A172 (cell line): ENCODE data around the gene B4GALT1. TPM values are rescaled to one million over a fixed set of nuclear protein-coding genes. Genes with fewer than 3 reads are reported as not detected.
"Not testable (repeated sequence)": the region's sequence is repeated elsewhere in the genome, so short reads cannot be mapped to it uniquely, and the experiment has no call there.

Source experiments
- DNase-seq: peaks from one replicate; pipeline ENCODE4 v3.0.0-alpha.2; 2015; ENCODE audit warnings: low spot score
- total RNA-seq: library from RNA; depleted of rRNA; stranded (reverse); fragments of >200 nt; shearing (Covaris generic); gene quantifications from 2 replicates; pipeline ENCODE4 v1.2.3, GENCODE V29; 2014

Gene B4GALT1
- total RNA-seq, 1 experiment from 2014 or later: 19.8 TPM

DNA sequence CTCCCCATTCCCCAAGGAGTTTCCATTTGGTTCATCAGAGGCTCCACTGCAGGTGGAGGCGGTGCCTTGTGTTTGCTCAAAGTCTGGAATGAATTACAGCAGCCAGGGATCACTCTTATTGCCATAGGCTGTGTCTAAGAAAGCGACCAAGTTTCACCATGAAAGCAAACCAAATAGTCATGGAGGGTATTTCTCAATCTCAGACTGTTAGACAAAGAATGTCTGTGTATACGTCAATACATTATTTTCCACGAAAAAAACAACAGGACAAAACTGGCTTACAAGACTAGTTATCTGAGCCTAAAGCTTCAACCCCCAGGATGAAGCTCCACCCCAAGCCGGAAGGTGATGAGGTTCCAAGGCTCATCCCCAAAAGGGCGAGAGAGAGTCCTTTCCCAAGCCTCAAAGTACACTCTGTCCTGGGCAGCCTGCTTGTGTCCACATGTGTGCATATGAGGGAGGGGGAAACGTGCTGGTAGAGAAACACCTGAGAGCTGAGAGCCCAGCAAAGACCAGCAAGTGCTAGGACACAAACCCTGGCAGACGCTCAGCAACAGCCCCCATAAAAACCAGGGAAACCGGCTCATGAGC lies 4.3 kb downstream of the B4GALT1 start:
- no peak for DNase-seq

DNA sequence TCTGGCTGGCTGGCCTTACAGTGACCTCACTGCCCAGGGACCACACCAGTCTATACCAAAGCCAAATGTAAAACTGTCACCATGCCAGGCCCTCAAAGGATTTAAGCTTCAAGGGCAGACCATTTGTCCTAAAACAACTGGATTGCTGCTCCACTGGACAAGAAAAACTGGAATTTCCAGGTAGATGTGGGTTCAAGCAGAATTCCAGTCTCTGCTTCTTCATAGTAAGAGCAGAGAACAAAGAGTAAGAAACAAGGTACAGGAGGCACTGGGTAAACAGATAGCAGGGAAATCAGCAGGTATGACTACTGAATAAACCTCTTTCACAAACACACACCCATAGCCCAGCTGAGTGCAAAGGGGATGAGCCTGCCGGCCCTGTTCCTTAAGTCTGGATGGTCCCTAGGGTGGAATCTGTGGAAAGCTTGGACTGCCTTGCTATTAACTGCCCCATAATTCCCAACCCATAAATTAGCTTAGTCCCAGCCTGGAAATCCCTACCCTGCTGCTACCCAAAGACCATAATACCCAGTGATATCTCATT lies 5.5 kb downstream of the B4GALT1 start:
- no peak for DNase-seq

DNA sequence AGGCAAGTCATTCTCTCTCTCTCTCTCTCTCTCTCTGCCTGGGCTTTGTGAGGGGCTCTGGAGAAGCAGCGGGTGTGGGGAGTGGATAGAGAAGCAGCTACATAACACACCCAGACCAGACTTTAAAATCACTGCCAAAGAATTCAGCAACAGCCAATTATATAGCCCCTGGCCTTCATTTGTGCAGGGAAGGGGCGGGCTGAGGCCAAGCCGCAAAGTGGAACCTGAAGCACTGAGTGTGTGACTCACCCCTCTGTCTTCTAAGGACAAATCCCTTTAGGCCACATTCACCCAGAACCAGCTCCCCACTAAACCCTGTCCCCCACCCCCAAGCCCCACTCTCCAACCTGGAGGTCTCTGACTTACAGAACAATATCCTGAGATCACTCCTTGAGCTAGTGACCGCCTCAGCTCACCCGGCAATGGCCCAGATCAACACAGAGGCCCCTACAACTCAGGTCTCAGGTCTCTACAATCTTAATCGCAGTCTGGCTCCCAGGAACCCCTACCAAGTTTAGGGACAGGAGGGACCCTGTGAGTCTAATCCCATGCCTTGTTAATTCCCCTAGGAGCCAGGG lies 6.0 kb downstream of the B4GALT1 start:
- DNase-seq: peak; percentile 96

DNA sequence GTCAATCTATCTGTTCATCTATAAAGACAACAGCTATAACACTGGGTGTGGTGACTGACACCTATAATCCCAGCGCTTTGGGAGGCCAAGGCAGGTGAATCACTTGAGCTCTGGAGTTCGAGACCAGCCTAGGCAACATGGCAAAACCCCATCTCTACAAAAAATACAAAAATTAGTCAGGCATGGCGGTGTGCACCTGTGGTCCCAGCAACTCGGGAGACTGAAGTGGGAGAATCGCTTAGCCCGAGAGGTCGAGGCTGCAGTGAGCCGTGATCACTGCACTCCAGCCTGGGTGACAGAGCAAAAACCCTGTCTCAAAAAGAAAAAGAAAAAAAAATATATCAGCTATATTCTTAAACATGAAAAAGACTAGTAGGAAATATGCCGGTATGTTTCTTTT lies 6.7 kb downstream of the B4GALT1 start:
- DNase-seq: not testable (repeated sequence)

DNA sequence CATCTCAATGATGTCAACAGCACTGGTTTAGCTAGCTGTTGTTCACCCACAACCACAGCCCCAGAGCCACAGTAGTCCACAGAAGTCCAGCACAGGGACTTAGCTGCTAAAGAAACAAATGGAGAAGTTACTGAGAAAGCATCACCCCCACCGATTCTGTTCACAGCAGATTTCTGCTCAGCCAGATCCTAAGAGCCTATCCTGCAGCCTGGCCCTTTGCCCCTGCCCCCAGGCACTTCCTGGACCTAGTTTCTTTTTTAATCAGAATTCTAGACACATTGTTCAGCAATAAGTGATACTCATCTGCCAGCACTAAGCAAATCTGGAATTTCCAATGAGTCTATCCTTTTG lies 7.4 kb downstream of the B4GALT1 start:
- DNase-seq: peak; percentile 35

DNA sequence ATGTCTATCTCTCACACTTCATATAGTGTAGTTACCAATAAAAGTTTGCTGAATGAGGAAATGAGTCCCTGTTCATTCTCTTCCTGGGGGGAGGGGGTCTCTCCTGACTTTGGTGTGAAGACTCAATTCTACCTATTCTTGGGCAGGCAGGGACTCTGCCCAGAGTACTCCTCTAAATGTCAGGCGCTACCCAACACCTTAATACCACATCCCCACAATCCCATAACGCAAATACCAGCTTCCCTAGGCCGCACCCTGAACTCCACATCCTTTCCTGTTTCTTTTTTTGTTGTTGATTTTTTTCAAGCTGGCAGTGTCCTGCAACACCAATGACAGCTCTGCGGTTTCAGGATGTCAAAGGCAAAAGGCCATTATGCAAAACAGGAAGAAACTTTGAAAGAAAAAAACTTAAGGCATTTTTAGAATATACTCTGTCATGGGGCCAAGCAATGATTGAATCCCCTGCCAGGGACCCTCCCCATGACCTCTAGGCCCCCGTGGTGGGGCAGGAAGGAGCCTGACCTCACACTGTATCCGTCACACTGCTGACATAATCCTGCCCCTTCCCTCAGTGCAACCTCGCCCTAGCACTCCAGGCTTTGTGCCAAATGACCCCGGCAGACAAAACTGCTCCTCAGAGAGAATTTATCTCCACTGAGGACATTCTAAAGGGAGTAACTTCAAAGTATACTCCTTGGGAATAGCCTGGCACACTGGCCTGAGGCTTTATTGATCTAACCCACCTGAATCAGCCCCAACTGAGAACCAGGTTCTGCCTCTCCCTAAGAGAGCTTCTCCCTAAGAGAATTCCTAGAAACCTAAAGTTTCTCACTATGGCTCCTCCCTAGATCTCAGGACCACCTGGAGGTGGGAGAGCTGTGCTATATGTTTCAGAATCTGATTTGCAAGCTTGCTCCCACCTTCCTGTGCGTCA lies 8.0 kb downstream of the B4GALT1 start:
- peak; percentile 50 for DNase-seq

DNA sequence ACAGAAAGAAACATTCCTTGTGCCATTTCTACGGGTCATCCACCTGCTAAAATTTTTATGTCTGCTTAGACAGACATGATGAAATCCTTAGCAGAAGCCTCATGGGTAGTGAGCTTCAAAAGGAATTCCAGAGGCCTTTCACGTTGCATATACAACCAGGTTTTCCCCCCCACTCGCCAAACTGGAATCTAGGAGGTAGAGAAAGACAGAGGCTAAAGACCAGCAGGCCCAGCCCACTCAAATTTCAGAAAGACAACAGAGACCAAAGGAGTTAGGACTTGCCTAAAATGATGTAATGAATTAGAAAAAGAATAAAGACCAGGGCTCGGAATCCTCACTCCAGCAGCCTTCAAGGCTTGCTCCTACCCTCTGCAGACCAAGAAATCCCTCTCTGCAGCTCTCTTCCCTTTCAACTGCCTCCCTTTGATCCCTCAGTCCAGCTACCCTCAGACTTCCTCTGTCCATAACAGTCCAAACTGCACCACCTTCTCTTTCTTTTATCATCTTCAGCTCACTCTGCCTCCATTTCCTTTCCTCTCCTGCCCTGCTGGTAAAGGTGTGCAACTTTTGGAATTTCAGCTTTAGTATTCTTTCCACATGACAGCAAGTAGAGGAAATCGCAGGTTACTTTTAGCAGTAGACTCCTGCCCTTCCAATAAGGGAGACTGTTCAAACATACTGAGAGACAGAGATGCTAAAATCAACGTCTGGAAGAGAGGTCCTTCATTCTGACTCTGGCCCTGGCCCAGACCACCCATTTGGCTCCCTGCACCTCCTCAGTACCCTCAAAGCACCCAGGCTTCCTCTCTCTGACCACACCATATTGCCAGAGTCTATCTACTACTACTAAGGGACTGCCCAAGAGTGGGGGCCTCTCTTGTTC lies 8.9 kb downstream of the B4GALT1 start:
- no peak for DNase-seq

DNA sequence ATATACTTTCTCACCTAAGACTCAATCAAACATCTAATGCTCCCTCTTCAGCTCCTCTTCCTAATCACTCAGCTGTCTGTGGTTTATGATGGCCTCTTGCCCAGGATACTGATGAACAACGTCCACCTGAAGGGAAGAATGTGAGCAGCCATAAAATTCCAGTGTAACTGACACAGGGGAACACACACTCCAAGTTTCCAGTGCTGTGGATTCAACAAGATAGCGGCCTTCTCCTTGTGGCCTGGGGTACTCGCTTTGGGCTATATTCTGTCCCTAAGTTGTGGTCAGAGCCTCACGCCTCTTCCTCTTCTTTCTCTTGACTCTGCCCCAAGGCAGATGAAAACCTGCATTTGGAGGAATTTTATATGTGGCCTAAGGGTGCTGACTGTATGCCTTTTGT lies 11.7 kb downstream of the B4GALT1 start:
- no peak for DNase-seq

DNA sequence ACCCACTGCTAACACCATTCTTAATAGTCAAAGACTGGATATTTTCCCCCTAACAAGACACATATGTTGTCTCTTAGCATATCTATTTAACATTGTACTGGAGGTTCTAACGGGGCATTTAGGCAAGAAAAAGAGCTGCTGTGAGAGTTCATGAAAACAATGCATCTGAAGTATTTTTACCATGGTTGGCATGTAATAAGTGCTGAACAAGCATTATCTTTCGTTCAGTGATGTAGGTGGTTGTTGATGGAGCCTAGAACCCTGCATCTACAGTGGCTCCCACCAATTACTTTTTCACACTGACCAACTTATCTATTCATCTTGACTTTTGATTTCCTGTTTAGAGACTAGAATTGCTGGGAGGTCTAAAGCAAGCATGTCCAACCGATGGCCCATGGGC lies 12.8 kb downstream of the B4GALT1 start:
- DNase-seq: no peak

DNA sequence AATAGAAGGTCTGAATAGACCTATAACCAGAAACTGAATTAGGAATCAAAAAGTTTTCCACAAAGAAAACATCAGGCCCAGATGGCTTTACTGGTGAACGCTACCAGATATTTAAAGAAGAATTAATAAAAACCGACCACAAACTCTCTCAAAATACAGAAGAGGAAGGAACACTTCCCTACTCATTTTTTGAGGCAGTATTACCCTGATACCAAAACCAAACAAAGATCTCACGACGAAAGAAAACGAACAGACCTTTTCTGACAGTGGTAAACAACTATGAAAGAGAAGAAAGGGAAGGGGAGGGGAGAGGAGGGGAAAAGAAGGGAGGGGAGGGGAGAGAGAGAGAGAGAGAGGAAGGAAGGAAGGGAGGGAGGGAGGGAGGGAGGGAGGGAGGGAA lies 13.5 kb downstream of the B4GALT1 start:
- DNase-seq: no peak

DNA sequence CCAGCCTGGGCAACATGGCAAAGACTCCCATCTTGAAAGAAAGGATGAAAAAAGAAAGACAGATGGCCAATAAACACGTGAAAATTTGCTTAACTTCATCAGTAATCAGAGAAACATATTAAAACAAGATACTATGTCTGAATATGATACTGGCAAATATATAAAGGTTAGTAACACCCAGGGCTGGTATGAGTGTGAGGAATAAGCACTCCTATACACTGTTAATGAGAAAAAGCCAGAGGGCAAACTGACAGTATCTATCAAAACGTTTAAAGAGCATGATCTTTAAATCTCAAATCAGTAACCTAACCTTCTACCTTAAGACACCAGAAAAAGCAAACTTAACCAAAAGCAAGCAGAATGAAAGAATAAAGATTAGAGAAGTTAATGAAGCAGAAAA lies 14.1 kb downstream of the B4GALT1 start:
- DNase-seq: no peak

DNA sequence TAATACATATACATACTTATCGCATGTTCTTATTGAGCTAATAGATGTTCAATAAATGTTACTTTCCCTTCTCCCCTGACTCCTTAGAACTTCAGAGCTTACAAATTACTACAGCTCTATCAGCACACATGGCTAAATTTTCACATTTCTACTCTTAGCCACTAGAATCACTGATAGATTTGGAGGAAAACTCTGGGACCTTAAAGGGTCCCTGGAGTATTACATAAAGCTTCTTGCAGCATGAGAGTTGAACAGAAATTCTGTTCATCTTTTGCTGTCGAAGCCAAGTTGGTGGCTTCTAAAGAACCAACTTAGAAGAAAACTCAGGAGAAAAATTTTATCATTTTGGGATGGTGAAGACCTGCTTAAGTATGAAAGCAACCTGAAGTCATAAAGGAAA lies 15.5 kb downstream of the B4GALT1 start:
- DNase-seq: no peak

DNA sequence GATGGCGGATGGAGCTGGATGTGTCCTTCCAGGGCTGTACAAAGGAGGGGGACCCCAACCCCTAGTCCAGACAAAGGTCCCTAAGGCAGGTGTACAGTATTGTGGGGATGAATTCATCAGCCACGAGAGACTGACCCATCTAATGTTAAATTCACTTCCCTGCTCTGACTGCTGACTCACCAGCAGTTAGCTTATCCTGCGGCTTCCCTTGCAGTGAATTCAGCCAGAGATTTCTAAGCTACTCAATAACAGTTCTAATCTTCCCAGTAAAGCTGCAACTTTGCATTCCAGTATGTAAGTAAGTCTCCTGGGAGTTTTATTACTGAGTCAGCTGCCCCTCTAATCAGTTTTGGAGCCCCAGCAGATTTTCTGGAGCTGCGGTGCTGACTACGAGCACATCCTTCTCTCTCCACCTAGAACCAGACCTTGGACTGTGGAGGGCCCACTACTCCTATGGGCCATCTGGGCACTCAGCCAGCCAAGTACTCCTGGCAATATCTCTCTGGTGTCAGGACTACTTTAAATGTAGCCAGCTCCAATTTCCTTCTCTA lies 16.1 kb downstream of the B4GALT1 start:
- DNase-seq: peak; percentile 86

DNA sequence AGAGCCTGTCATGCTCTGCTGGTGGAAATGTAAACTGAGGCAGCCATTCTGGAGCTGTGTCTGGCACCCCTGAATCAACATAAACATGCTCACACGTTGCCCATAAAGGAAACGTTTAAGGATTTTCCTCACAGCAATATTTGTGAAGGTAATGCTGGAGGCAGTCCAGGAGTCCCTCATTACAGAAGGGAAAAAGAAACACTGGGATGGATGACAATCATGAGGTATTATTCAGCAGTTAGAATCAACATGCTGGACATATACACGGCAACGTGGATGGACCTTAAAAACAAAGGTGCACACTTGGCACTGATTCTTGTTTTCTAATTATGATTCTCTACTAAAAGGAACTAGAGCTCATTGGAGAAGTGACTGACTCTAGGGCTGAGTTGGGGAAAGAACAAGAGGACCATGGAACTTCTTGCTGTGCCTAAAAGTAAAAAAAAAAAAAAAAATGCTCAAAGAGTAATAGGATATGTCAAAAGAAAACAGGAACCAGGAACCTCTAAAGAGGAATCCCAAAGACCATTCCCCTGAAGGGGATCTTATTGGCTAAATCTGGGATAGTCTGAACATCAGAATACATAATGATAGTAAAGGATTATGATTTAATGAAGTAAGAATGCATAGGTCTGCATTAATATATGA lies 18.6 kb downstream of the B4GALT1 start:
- DNase-seq: no peak

DNA sequence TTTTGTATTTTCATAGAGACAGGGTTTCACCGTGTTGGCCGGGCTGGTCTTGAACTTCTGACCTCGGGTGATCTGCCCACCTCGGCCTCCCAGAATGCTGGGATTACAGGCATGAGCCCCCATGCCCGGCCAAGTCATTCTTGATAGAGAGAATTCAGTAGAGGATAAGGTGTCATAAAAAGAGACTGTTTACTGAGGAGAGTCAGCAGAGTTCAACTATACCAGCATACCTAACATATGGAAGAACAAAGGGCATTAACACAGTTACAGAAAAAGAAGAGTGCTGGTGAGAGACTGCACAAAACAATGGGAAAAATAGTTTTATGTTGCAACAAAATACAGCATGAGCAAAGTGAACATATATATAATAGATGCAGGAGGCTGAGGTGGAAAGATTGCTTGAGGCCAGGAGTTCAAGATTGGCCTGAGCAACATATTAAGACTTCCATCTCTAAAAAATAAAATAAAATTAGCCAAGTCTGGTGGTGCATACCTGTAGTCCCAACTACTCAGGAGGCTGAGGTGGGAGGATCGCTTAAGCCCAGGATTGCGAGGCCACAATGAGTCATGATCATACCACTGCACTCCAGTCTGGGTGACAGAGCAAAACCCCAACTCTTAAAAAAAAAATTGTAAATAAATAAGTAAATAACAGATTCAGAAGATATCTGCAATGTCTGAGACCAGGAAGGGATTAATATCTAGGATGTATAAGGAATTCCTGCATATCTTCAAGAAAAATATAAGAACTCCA lies 19.5 kb downstream of the B4GALT1 start:
- no peak for DNase-seq

DNA sequence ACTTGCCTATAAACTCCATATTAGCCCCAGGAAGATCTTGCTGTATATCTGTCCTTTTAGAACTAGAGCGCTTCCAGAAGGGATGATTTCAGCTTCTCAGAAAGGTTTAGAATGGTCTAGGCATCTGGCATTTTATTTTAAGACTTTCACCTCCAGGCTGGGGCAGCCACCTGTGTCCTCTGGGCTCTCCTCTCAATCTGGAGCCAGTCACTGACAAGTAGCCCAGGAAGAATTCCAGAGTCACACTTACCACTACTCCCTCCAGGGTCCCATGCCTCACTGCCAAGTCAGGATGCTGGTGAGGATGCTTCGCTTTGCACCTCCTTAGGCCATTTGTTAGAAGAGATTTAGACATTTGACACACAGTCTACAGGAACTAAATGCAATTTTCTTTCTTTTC lies 20.8 kb downstream of the B4GALT1 start:
- no peak for DNase-seq

DNA sequence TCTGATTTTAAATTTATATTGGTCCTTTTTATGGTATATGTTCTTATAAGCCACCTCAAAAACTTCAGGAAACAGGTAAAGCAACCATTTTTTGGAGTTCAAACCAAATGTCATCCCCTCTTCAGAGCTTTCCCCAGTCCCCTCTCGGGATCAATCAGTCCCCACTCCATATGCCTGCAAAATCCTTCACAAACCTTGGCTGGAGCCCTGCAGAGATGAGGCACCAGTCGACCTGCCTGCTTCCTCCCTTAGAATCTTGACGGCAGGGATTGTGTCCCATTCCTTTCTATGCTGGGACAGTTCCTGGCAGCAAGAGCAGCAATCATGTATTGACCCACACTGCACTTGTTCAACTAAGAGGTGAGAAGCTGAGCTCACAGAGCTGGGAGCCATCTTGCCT lies 22.6 kb downstream of the B4GALT1 start:
- no peak for DNase-seq

DNA sequence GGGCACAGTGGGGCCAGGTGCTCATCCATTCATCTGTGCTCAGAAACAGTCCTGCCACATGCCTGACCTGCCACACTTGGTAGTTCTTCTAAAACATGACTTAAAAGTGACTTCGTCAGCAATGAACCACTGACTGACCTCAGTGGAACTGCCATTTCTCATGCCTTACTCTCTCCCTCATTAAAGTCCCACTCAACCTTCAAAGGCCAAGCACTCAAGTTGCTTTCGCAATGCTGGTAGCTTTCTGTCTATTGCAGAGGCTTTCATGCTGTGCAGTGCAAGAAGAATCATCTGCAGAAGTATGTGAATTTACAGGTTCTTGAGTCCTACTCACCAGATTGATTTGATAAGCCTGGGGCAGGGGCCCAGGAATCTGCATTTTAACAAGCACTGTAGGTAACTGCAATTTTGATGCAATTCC lies 23.9 kb downstream of the B4GALT1 start:
- no peak for DNase-seq

DNA sequence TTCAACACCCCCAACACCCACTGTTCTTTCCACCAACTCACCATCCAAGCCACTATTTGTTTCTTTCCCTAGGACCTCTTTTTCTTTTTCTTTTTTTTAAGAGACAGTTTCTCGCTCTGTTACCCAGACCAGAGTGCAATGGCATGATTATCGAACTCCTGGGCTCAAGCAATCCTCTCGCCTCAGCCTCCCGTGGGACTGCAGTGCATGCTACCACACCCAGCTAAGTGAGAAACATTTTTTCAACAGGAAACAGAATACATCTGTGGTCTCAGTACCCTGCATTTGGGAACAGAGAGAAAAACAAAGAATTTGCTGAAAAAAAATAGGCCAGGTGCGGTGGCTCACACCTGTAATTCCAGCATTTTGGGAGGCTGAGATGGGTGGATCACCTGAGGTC lies 24.6 kb downstream of the B4GALT1 start:
- DNase-seq: no peak
